CD14-positive monocyte (primary cell): ENCODE measurements around the gene RAB11FIP3. TPM values are rescaled to one million over a fixed set of nuclear protein-coding genes. Genes with fewer than 3 reads are reported as not detected.
A peak's percentile ranks its signal among the peaks of the same experiment; 100 is the strongest.

Experiments
- DNase-seq, 3 donors: peaks; one replicate each; pipeline ENCODE4 v3.0.0-alpha.2; 2011 to 2022
- H2AFZ ChIP-seq: 2 replicates; pipeline ENCODE4 v1.6.0; 2012; ENCODE audit warnings: mild to moderate bottlenecking, low read depth, low read length, inconsistent platforms; ENCODE audit not compliant: insufficient read depth, poor library complexity, severe bottlenecking
- H3K27ac ChIP-seq, 2 donors: 1 replicate in 1 of 2; 2 replicates in 1 of 2; pipeline ENCODE4 v1.5.1; 2012 to 2013; ENCODE audit warnings: low read length in 2 of 2, control low read depth in 1 of 2, inconsistent platforms in 1 of 2, low read depth in 1 of 2, mild to moderate bottlenecking in 1 of 2
- H3K27me3 ChIP-seq, 2 donors: one replicate each; pipeline versions ENCODE4 v1.6.0 to v1.6.1; 2011 to 2013; ENCODE audit warnings: low read length in 2 of 2; ENCODE audit not compliant: control insufficient read depth in 2 of 2, insufficient read depth in 2 of 2
- H3K36me3 ChIP-seq, 2 donors: replicated peaks in 1 of 2; 1 replicate in 1 of 2; 2 replicates in 1 of 2; pipeline versions ENCODE4 v1.5.1 to v1.6.1; 2012 to 2013; ENCODE audit warnings: low read length in 2 of 2, control low read depth in 1 of 2, inconsistent platforms in 1 of 2, mild to moderate bottlenecking in 1 of 2; ENCODE audit not compliant: insufficient read depth in 2 of 2, control insufficient read depth in 1 of 2
- H3K4me1 ChIP-seq, 2 donors: 1 replicate in 1 of 2; 2 replicates in 1 of 2; pipeline versions ENCODE4 v1.5.1 to v1.6.1; 2012 to 2013; ENCODE audit warnings: low read length in 2 of 2, control low read depth in 1 of 2, inconsistent platforms in 1 of 2, mild to moderate bottlenecking in 1 of 2, moderate library complexity in 1 of 2; ENCODE audit not compliant: insufficient read depth in 2 of 2, control insufficient read depth in 1 of 2
- H3K4me2 ChIP-seq: replicated peaks from 2 replicates; pipeline ENCODE3; 2012; ENCODE audit warnings: low read length, moderate library complexity, mild to moderate bottlenecking; ENCODE audit not compliant: poor library complexity, severe bottlenecking; ENCODE audit errors: extremely low read depth
- H3K4me3 ChIP-seq, 3 experiments: fragments of 200-600 bp in 1 of 3; sonication (generic) in 1 of 3; replicated peaks in 1 of 3; 1 replicate in 2 of 3; 2 replicates in 1 of 3; pipeline ENCODE4 v1.5.1; 2011 to 2013; ENCODE audit warnings: low read length in 3 of 3, mild to moderate bottlenecking in 3 of 3, control low read depth in 2 of 3, low read depth in 2 of 3, inconsistent platforms in 1 of 3, moderate library complexity in 1 of 3
- H3K79me2 ChIP-seq: 2 replicates; pipeline ENCODE4 v1.6.0; 2012; ENCODE audit warnings: mild to moderate bottlenecking, control low read depth, inconsistent platforms, low read length, moderate library complexity; ENCODE audit not compliant: insufficient read depth
- H3K9ac ChIP-seq: 2 replicates; pipeline ENCODE4 v1.6.0; 2017; ENCODE audit warnings: low read length, mild to moderate bottlenecking; ENCODE audit not compliant: insufficient read depth, poor library complexity, severe bottlenecking
- H3K9me3 ChIP-seq, 2 donors: replicated peaks in 1 of 2; 1 replicate in 1 of 2; 2 replicates in 1 of 2; pipeline versions ENCODE4 v1.5.1 to v1.6.1; 2012 to 2013; ENCODE audit warnings: low read length in 2 of 2, control low read depth in 1 of 2; ENCODE audit not compliant: control insufficient read depth in 1 of 2, insufficient read depth in 1 of 2
- H4K20me1 ChIP-seq: 2 replicates; pipeline ENCODE4 v1.6.0; 2012; ENCODE audit warnings: mild to moderate bottlenecking, low read length, control low read depth, moderate library complexity; ENCODE audit not compliant: insufficient read depth
- H3K27ac Mint-ChIP-seq, 7 donors: one replicate each; pipeline ENCODE4 v1.8.0; 2020; ENCODE audit warnings: mild to moderate bottlenecking in 7 of 7, mixed read lengths in 7 of 7, moderate library complexity in 6 of 7, inconsistent platforms in 2 of 7
- H3K27me3 Mint-ChIP-seq, 3 donors: one replicate each; pipeline ENCODE4 v1.8.0; 2021 to 2022; ENCODE audit warnings: low read depth in 3 of 3, mild to moderate bottlenecking in 3 of 3, mixed read lengths in 3 of 3, moderate library complexity in 3 of 3, inconsistent platforms in 1 of 3
- H3K36me3 Mint-ChIP-seq, 2 donors: one replicate each; pipeline ENCODE4 v1.8.0; 2020; ENCODE audit warnings: mixed read lengths in 2 of 2, inconsistent platforms in 1 of 2, mild to moderate bottlenecking in 1 of 2
- H3K4me1 Mint-ChIP-seq: one replicate; pipeline ENCODE4 v1.8.0; 2020; ENCODE audit warnings: mild to moderate bottlenecking, mixed read lengths
- H3K4me3 Mint-ChIP-seq, 2 donors: one replicate each; pipeline ENCODE4 v1.8.0; 2020; ENCODE audit warnings: mild to moderate bottlenecking in 2 of 2, mixed read lengths in 2 of 2, moderate library complexity in 1 of 2
- H3K9me3 Mint-ChIP-seq, 7 donors: one replicate each; pipeline ENCODE4 v1.8.0; 2020 to 2022; ENCODE audit warnings: mixed read lengths in 7 of 7, mild to moderate bottlenecking in 6 of 7, moderate library complexity in 6 of 7, inconsistent platforms in 2 of 7
- CTCF ChIP-seq: fragments of 200-600 bp; IDR thresholded peaks from one replicate; pipeline ENCODE4 v1.8.0; 2022; ENCODE audit warnings: antibody characterized with exemption, mild to moderate bottlenecking
- WGBS: methylation state at CpG from one replicate; pipeline ENCODE4 v1.1.5; 2013; ENCODE audit warnings: missing lambda C conversion rate; ENCODE audit not compliant: insufficient coverage; 5-methylcytosine and 5-hydroxymethylcytosine counted together
- intact Hi-C, 2 donors: fragments of 100-400 bp; cut with micrococcal nuclease; formaldehyde crosslinking; loops; one replicate each; pipeline versions ENCODE4 v1.15.0 to v1.15.1; 2023
- polyA plus RNA-seq, 3 donors: library from polyadenylated mRNA; depleted of rRNA in 1 of 3; unstranded in 2 of 3; stranded (reverse) in 1 of 3; fragments of 300-500 nt in 2 of 3; fragments of >200 nt in 1 of 3; fragmentation: Illumina TruSeq in 2 of 3; gene quantifications; 1 replicate in 2 of 3; 2 replicates in 1 of 3; pipeline ENCODE4 v1.2.3, GENCODE V29; 2012 to 2021

Gene RAB11FIP3
- polyA plus RNA-seq, 3 donors = 0.37 to 7.5 (median 0.49) TPM

GRCh38 chr16:558298-559020 lies 133.0 kb downstream of the RAB11FIP3 start:
- H3K4me2 ChIP-seq = no peak overlapping the region
- no peaks in the 10 kb centered on the region for H4K20me1 ChIP-seq
- peaks cover 7 to 31% of the 10 kb centered on the region in 2 donors for H3K27me3 ChIP-seq
- peaks cover 2 to 3% of the 10 kb centered on the region in 2 donors for H3K36me3 Mint-ChIP-seq
- no peak for TF ChIP-seq CTCF
- peaks cover 0 to 3% (median 1%) of the 10 kb centered on the region in 7 donors for H3K9me3 Mint-ChIP-seq
- no peak overlapping the region for H2AFZ ChIP-seq
- 75% methylated on average over 11 of the region's 22 CpGs for WGBS
- DNase-seq = no peak
- no peaks in the 10 kb centered on the region for H3K4me1 Mint-ChIP-seq
- intact Hi-C loops = no loop called here
- H3K4me3 Mint-ChIP-seq = peak overlapping the region in 1 of 2 donors; percentile 53
- H3K79me2 ChIP-seq = no peaks in the 10 kb centered on the region
- H3K9me3 ChIP-seq = no peaks in the 10 kb centered on the region
- peaks cover 0 to 9% of the 10 kb centered on the region in 2 donors for H3K36me3 ChIP-seq
- H3K27ac Mint-ChIP-seq = no peak overlapping the region
- H3K27ac ChIP-seq = no peak overlapping the region
- H3K9ac ChIP-seq = no peak overlapping the region
- H3K4me1 ChIP-seq = no peaks in the 10 kb centered on the region
- H3K27me3 Mint-ChIP-seq = peaks cover 25 to 46% (median 45%) of the 10 kb centered on the region in 3 donors
- H3K4me3 ChIP-seq = no peak overlapping the region

DNA sequence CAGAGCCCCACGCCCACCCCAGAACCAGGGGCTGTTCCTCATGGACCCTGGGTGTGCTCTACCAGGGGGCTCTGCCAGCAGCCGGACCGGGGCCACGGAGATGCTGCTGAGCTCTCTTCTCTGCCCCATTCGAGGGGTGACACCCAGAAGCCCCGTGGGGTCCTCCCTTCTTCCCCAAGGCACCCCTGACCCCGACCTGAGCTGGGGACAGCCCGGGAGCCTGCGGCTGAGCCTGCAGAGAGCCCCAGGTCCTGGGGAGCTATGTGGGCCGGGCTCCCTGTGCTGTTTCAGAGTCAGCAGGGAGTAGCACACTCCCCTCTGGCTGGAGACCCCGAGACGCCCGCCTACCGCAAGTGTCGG lies 133.6 kb downstream of the RAB11FIP3 start:
- TF ChIP-seq CTCF = no peak
- Histone ChIP-seq H3K9me3 (no peaks in the 10 kb centered on the region), H2AFZ (no peak overlapping the region), H3K36me3 (peaks cover 0 to 4% of the 10 kb centered on the region in 2 donors), H3K27ac (no peak overlapping the region), H3K4me3 (no peak overlapping the region), H4K20me1 (no peaks in the 10 kb centered on the region), H3K79me2 (no peaks in the 10 kb centered on the region), H3K27me3 (peaks cover 7 to 31% of the 10 kb centered on the region in 2 donors), H3K4me2 (no peak overlapping the region), H3K9ac (no peak overlapping the region), H3K4me1 (no peaks in the 10 kb centered on the region)
- Mint-ChIP-seq H3K9me3 (peaks cover 0 to 3% (median 1%) of the 10 kb centered on the region in 7 donors), H3K27ac (no peak overlapping the region), H3K27me3 (peaks cover 25 to 46% (median 45%) of the 10 kb centered on the region in 3 donors), H3K4me3 (no peak overlapping the region), H3K4me1 (no peaks in the 10 kb centered on the region), H3K36me3 (peaks cover 2 to 3% of the 10 kb centered on the region in 2 donors)
- intact Hi-C loops = no loop called here
- DNase-seq = no peak
- WGBS = 94% methylated on average over 15 of the region's 15 CpGs
